ENCODE measurements around the gene GTPBP8. TPM values are rescaled to one million over a fixed set of nuclear protein-coding genes. Genes with fewer than 3 reads are reported as not detected.

Gene GTPBP8
- total and polyA plus RNA-seq, 10 of the 15 experiments (the other 5 are each of a cell fraction or from before 2014, with no cell fraction given), result 10.3 to 29.0 (median 17.0) TPM

GRCh38 chr3:112987710-112988334 lies 3.0 kb upstream of the GTPBP8 start:
- DNase-seq (ENCODE audit: low read depth, low spot score), result no peak

GRCh38 chr3:112995800-112996199 lies 5.0 kb downstream of the GTPBP8 start:
- Histone ChIP-seq H3K9me3 (replicated peaks; ENCODE audit: control insufficient read depth, insufficient read depth, low read length) (no peaks in the 10 kb centered on the region), H4K20me1 (ENCODE audit: control insufficient read depth, insufficient read depth) (no peaks in the 10 kb centered on the region), H3K27ac (ENCODE audit: control insufficient read depth, insufficient read depth) (no peak overlapping the region), H3K27me3 (replicated peaks in 1 of 2; ENCODE audit: control insufficient read depth in 2 of 2, insufficient read depth in 2 of 2, low read length in 1 of 2) (no peaks in the 10 kb centered on the region), H3K4me2 (ENCODE audit: control insufficient read depth, insufficient read depth) (no peak overlapping the region), H3K9ac (ENCODE audit: control insufficient read depth, insufficient read depth, low read length) (no peak overlapping the region), H3K4me1 (ENCODE audit: control insufficient read depth, insufficient read depth, low read length) (peaks cover 6% of the 10 kb centered on the region), H3K36me3 (ENCODE audit: control insufficient read depth in 2 of 2, insufficient read depth in 2 of 2, low read length in 1 of 2) (peaks cover 0 to 3% of the 10 kb centered on the region in 2 experiments; a peak in 1 of 4 replicates), H3K4me3 (no peak overlapping the region), H2AFZ (ENCODE audit: control insufficient read depth, low read depth, low read length) (no peak overlapping the region), H3K79me2 (ENCODE audit: control insufficient read depth, insufficient read depth, low read length) (peaks cover 24% of the 10 kb centered on the region)
- DNase-seq (ENCODE audit: low read depth, low spot score) (no peak), FAIRE-seq (no peak), ATAC-seq (no peak)
- ChIA-PET RAD21 (ENCODE audit: unreplicated experiment) (interaction anchor here (0.6 kb wide), 1 partner anchor 1015 kb away, joined by 4 read pairs; no protein-coding TSS in a partner anchor), POLR2A (interaction anchor here (0.7 kb wide), 1 partner anchor 354 kb away, joined by 3 read pairs; no protein-coding TSS in a partner anchor), CTCF (interaction anchor here (1.4 kb wide), 1 partner anchor 16 kb away, joined by 7 read pairs; no protein-coding TSS in a partner anchor), SMC1A (ENCODE audit: uncharacterized antibody, unreplicated experiment) (interaction anchor here (1.0 to 2.1 kb wide), 4 partner anchors 10 to 22 kb away, joined by 3 to 6 read pairs (median 4); no protein-coding TSS in a partner anchor)
- WGBS (ENCODE audit: insufficient coverage, insufficient replicate concordance, low lambda C conversion rate, missing lambda C conversion rate), result 87% methylated on average over 4 of the region's 4 CpGs
- in situ Hi-C loops (cut with MboI), result no loop called here
- TF ChIP-seq CREM (IDR thresholded peaks at IDR 0.05; ENCODE audit: low read depth) (no peak), CHD1 (IDR thresholded peaks at IDR 0.05; ENCODE audit: low read depth, low read length) (no peak), POLR2A (IDR thresholded peaks at IDR 0.05; ENCODE audit: low read depth, low read length) (no peak), TCF7 (IDR thresholded peaks at IDR 0.05; ENCODE audit: borderline replicate concordance) (no peak), GATAD2B (conservative IDR thresholded peaks at IDR 0.05; ENCODE audit: low read depth) (no peak), SREBF1 (IDR thresholded peaks at IDR 0.05; ENCODE audit: low read length) (no peak), EZH2 (IDR thresholded peaks at IDR 0.05; ENCODE audit: borderline replicate concordance, control insufficient read depth, low read depth, low read length) (no peak), KLF5 (IDR thresholded peaks at IDR 0.05; ENCODE audit: partially characterized antibody) (no peak)
- BruUV-seq (replicated peaks), result no TSS peak
- intact Hi-C loops (cut with micrococcal nuclease; ENCODE audit: unreplicated experiment), result no loop called here

More at GRCh38 chr3:112987710-112988334, 3.0 kb upstream of the GTPBP8 start:
- no peaks in the 10 kb centered on the region for H3K9me3 ChIP-seq (replicated peaks; ENCODE audit: control insufficient read depth, insufficient read depth, low read length)
- ATAC-seq (no peak), FAIRE-seq (no peak)
- ChIA-PET CTCF (interaction anchor here (1.4 to 5.3 kb wide), 3 partner anchors 8 to 253 kb away, joined by 3 to 39 read pairs (median 7); no protein-coding TSS in a partner anchor), SMC1A (ENCODE audit: uncharacterized antibody, unreplicated experiment) (interaction anchor here (0.6 to 2.5 kb wide), 6 partner anchors 13 to 427 kb away, joined by 3 to 10 read pairs (median 3); partner anchors contain the start of gene CD200R1), POLR2A (interaction anchor here (0.5 kb wide), 1 partner anchor 696 kb away, joined by 4 read pairs; no protein-coding TSS in a partner anchor), RAD21 (ENCODE audit: unreplicated experiment) (interaction anchor here (0.6 to 2.4 kb wide), 4 partner anchors 9 to 344 kb away, joined by 3 to 9 read pairs (median 4); a partner anchor contains a TSS)
- in situ Hi-C loops (cut with MboI) (no loop called here), intact Hi-C loops (cut with micrococcal nuclease; ENCODE audit: unreplicated experiment) (no loop called here)
- BruUV-seq (replicated peaks), result no TSS peak
- no peak overlapping the region for H3K4me2 ChIP-seq (ENCODE audit: control insufficient read depth, insufficient read depth)
- no peaks in the 10 kb centered on the region for H4K20me1 ChIP-seq (ENCODE audit: control insufficient read depth, insufficient read depth)
- H3K4me3 ChIP-seq, result no peak overlapping the region
- H3K27ac ChIP-seq (ENCODE audit: control insufficient read depth, insufficient read depth), result no peak overlapping the region
- H3K9ac ChIP-seq (ENCODE audit: control insufficient read depth, insufficient read depth, low read length), result no peak overlapping the region
- TF ChIP-seq SREBF1 (IDR thresholded peaks at IDR 0.05; ENCODE audit: low read length), result no peak
- TF ChIP-seq SMAD5 (IDR thresholded peaks at IDR 0.05; ENCODE audit: low read depth), result no peak
- TF ChIP-seq IKZF2 (IDR thresholded peaks at IDR 0.05), result no peak
- no peak for TF ChIP-seq MXI1 (IDR thresholded peaks at IDR 0.05; ENCODE audit: low read depth, low read length)
- TF ChIP-seq CBX3 (IDR thresholded peaks at IDR 0.05; ENCODE audit: borderline replicate concordance, low read depth), result no peak
- TF ChIP-seq EGR1 (IDR thresholded peaks at IDR 0.05; ENCODE audit: borderline replicate concordance in 1 of 2, low read depth in 2 of 2, low read length in 2 of 2), result no peak
- H3K36me3 ChIP-seq (ENCODE audit: control insufficient read depth in 2 of 2, insufficient read depth in 2 of 2, low read length in 1 of 2), result no peaks in the 10 kb centered on the region
- WGBS (ENCODE audit: insufficient coverage, insufficient replicate concordance, low lambda C conversion rate, missing lambda C conversion rate), result 89% methylated on average over 9 of the region's 9 CpGs
- no peak overlapping the region for H2AFZ ChIP-seq (ENCODE audit: control insufficient read depth, low read depth, low read length)
- H3K79me2 ChIP-seq (ENCODE audit: control insufficient read depth, insufficient read depth, low read length), result peaks cover 18% of the 10 kb centered on the region
- H3K4me1 ChIP-seq (ENCODE audit: control insufficient read depth, insufficient read depth, low read length), result peaks cover 11% of the 10 kb centered on the region
- no peaks in the 10 kb centered on the region for H3K27me3 ChIP-seq (replicated peaks in 1 of 2; ENCODE audit: control insufficient read depth in 2 of 2, insufficient read depth in 2 of 2, low read length in 1 of 2)

Data from GM12878 (cell line).